Hematopoietic multipotent progenitor cell treated with erythropoietin and hydrocortisone succinate and interleukin-3 and kit ligand, for 8 days (in vitro differentiated cells): ENCODE measurements around the gene HSPG2.
"Not testable (repeated sequence)": the region's sequence is repeated elsewhere in the genome, so short reads cannot be mapped to it uniquely, and the experiment has no call there.

Experiments used
- DNase-seq: peaks from one replicate; pipeline ENCODE4 v3.0.0-alpha.2; 2015

The HSPG2 gene

DNA sequence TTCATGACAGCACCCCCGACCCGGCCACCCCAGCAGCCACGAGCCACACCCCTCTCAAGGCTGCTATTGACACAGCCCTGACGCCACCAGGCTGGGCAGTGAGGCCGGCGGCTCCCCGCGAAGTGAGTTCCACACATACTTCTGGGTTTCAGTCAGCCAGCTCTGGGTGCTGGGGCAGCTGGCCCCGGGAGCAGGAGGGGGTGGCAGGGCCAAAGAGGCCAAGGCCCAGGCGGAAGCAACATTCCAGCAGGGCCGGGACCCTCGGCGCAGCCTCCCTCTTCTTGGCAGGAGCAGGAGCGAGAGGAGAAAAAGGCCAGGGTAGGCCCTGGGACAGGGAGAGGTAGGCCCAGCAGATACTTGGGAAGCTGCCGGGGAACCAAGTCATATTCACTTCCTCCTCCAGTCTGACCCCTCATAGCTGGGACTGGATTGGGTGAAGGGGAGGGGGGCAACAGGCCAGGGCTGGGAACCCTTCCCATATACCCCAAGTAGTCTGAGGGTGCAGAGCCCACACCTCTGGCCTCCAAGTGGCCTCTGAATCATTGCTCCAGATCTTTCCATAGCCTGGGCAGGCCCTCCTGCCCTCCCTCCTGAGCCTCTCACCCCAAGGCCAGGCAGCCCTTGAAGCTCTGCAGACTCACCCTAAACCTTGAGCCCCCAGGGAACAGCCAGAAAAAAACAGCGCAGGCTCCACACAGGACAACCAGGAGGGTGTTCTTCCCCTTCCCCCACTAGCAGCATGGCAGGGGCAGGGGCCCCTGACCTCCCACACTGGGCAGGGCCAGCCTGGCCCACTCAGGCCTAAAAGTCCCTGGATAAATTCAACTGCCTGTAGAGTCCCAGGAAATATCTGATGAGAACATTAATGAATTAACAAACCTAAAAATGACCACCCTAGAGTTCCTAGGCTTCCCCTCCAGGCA lies 5.7 kb downstream of the HSPG2 start:
- no peak for DNase-seq

DNA sequence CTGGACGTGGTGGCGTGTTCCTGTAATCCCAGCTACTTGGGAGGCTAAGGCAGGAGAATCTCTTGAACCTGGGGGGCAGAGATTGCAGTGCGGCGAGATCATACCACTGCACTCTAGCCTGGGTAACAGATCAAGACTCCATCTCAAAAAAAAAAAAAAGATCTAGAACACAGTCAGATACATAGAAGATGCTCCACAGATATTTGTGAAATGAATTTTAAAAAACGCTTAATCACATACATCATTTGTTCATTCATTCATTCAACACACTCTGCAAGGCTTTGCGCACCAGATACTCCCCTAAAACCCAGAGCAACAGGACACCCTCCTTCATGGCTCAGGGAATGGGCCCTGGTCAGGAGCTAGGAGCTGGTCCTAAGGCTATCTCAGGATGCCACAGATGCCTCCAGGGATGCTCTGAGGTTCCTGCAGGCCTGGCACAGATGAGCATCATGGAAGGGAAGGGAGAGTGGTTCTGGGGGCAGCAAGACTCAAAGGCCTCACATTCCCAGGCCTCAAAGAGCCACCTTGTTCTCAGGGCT lies 6.4 kb downstream of the HSPG2 start:
- DNase-seq: no peak

DNA sequence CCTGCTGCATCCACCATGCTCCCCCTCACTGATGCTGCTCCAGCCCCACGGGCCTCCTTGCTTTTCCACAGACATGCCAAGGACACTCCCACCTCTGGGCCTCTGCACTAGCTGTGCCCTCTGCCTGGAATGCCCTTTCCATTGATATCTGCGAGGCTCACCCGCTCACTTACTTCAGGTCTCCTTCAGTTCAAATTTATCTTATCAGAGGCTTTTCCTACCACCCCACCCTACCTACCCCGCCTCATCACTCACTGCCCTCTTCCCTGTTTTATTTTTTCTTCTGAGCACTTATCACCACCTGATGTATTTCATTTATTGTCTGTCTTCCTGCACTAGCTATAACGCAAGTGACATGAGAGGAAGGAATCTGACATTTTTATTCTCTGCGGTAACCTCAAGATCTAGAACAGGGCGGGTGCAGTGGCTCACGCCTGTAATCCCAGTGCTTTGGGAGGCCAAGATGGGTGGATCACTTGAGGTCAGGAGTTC lies 7.0 kb downstream of the HSPG2 start:
- peak; percentile 68 for DNase-seq

DNA sequence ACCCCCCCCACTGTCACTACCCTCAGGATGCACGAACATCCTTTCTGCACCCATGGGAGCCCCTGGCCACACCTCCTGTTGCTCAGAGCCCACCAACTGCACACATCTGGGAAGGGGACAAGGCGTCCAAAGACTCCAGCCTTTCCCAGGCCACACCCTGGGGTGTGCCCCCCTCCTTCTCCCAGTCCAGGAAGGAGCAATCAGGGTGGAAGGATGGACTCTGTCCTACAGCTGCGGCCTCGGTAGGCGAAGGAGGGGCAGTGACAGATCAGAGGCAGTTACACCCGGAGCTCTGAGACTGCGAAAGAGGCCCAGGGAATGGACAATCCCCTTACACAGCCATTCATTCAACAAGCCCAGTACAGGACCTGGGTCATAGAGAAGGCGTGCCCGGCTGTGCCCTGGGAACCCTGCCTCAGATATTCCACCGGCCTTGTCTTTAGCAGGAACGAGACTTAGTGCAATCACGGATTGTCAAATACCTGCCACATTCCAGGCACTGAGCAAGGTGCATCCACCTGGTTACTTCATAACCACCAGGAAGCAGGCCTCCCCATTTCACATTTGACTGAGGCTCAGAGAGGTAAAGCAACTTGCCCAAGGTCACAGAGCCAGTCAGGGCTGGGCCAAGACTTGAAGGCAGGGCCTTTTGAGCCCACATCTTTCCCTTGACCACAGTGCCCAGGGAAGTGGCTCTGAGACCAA lies 9.4 kb downstream of the HSPG2 start:
- no peak for DNase-seq

DNA sequence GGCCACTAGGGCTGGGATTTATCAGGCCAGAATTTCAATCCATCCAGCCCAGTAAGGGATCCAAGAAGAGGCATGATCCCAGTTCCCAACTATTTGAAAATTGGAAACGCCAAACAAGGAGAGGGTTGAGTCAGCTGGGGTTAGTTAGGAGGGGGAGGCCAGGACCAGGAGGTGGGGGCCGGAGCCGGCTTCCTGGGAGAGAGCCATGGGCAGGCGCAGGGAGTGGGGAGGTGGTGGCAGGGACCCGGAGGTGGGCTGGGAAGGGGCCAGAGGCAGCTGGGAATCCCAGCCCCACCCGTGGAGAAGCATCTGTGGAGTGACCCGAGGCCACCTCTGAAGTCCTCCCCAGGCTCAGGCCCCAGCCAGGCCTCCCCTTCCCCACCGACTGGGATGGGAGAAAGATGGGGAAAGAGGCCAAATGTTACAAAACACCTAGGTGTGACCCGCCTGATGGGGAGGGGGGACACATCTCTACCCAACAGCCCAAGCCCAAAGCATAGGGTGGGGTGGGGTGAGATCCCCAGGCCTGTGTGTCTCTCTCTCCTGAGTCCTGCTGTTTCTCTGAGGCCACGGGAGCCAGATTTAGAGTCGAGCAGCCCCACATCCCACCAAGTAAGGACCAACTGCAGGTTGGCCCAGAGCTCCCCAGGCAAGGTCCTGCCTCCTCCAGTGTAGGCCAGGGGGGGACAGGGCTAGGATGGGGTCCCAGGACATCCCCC lies 10.1 kb downstream of the HSPG2 start:
- no peak for DNase-seq

DNA sequence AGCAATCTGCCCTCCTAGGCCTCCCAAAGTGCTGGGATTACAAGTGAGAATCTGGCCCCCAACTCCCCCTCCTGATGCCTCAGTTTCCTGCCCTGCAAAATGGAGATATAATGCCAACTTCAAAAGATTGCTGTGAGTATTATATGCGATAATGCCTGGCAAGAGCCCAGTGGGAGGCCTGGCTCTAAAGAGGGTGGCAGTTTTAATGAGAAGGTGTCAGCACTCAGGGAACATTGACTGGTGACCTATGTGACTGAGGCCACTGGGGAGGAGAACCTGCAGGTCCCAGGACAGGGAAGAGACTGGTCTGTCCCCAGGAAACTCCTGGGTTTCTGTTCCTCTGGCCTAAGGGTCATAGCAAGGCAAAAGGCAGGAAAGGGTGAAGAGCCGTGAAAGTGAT lies 11.0 kb downstream of the HSPG2 start:
- DNase-seq: no peak

DNA sequence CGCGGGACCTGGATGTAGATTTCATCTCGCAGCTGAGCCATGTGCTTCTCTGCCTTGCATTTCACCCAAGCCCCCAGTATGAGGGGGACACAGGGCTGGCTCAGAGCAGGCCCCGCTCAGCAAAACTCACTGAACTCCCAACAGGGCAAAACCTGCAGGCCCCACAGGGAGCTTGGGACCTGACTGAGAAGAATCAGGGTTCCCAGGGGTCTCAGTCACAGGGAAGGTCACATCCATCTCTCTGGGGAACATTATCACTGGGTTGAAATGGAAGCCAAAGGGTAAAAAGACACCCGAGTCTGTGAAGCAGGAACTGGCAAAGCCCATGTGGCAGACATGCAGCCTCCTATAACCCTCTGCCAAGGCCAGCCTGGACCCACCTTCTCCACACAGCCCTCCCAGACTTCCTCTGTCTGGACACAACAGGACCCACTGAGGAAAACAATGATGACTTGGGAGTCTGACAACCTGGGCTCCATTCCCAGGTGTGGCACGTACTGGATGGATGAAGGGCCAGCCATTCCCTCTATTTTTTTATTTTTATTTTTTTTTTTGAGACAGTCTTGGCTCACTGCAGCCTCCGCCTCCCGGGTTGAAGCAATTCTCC lies 11.7 kb downstream of the HSPG2 start:
- no peak for DNase-seq

DNA sequence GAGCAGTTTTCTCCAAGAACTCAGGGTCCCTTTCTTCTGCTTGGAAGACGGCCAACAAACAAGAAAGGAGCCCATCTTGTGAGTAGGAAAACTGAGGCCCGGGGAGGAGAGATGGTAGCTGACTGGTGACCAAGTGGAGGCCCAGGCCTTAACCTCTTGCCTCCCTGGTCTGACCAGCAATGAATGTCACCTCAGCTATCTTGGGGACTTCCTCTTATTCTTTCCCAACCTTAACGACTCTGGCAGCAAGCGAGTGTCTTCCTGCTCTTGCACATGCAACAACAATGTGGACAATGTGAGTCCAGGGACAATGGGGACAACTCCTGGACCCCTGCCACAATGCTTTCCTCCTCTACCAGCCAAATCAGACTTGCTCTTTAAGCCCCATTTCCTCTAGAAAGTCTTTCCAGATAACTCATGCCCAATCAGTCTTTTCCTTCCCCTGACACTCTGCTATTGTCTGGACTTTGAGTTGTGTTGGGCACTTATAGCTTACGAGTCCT lies 12.6 kb downstream of the HSPG2 start:
- DNase-seq: no peak

DNA sequence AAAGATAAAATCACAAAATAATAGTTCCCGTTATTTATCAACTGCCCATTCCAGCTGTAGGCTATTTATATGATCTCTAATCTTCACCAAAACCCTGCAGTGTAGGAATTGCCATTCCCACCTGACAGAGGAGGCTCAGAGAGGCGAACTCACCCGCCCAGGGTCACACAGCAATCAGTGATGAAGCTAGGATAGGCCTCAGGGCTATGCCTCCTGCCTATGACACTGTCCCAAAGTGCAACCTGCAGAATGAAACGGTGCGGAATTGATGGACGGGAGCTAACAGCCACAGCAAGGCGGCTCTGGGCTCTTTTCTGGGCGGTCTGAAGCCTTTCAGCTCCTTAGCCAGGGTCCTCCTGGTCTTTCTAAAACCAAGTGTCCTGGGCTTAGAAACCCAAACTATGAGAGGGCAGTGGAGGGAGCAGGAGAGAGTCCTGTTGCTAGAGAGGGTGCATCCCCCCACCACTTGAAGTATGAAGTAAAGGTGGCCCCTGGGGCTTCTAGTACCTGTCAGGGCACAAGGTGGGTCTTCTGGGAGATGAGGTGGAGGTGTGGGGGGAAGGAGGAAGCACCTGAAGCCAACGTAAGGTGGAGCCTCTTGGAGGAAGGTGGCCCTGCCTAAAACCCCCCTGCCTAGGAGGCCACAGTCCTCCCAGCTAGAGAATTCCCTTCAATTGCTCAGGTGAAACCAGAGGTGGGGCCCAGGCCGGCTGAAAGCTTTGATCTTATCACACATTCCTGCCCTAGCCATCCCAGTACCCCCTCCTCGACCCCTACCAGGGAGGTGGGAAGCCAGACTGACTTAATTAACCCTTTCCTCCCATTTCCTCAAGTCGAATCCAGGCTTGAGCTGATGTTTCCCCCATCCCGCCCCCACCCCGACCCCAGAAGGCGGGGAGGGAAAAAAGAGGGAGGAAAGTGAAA lies 14.8 kb downstream of the HSPG2 start:
- DNase-seq: no peak

DNA sequence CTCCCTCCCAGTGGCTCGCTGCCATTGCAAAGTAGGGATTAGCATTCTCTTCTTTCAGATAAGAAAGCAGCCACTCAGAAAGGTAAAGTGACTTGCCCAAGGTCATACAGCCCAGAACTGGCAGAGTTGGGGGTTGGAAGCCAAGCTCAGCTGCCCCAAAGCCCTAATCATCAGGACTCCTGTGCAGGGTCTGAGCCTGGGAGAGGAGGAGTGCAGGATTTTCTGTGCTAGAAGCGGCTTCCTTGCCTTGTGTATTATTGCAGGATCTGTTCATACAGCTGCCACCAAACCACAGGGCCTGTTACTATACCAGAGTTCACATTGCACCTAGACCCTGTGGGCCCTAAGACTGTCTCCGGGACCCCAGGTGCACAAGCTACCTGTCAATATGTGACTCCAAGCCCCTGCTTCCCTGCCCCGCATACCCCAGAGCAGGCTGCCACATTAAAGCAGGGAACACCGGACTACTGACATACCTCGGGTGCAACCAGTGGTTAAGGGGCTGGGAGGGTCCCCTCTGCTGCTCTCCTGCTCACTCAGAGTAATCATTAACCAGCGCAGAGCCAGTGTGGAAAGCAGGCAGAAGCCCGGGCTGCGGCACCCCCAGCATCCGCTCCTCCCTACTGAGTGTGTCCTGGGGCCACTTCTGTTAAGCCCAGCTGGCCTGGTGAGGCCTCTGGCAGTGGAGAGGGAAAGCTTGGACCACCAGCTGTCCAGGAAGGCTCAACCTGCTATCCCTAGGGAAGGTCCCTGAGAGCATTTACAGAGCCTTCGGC lies 15.8 kb downstream of the HSPG2 start:
- no peak for DNase-seq

DNA sequence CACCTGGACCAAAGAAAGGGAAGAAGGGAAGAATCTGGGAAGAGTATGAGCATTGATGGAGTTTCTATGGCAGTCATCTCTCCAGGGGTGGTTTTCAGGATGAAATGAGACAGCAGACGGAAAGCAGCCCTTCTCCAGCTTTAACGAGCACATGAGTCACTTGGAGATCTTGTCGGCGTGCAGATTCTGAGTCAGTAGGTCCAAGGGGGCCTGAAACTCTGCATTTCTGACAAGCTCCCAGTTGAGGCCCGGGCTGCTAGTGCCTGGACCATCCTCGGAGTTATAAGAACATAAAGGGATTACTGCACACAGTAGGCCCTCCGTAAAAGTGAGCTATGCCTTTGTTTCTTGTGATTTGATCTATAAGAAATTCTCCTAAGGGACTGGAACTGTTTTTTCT lies 17.6 kb downstream of the HSPG2 start:
- no peak for DNase-seq

DNA sequence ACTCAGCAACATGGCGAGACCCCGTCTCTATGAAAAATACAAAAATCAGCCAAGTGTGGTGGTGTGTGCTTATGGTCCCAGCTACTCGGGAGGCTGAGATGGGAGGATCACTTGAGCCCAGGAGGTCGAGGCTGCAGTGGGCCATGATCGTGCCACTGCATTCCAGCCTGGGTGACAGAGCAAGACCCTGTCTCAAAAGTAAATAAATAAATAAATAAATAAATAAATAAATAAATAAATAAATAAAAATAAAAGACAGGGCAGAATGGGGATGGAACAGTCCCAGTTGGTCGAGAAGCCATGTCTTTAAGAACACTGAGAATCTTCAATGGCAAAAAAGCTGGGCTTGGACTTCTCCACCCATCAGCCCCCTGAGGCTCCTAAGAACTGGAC lies 19.9 kb downstream of the HSPG2 start:
- DNase-seq: not testable (repeated sequence)

DNA sequence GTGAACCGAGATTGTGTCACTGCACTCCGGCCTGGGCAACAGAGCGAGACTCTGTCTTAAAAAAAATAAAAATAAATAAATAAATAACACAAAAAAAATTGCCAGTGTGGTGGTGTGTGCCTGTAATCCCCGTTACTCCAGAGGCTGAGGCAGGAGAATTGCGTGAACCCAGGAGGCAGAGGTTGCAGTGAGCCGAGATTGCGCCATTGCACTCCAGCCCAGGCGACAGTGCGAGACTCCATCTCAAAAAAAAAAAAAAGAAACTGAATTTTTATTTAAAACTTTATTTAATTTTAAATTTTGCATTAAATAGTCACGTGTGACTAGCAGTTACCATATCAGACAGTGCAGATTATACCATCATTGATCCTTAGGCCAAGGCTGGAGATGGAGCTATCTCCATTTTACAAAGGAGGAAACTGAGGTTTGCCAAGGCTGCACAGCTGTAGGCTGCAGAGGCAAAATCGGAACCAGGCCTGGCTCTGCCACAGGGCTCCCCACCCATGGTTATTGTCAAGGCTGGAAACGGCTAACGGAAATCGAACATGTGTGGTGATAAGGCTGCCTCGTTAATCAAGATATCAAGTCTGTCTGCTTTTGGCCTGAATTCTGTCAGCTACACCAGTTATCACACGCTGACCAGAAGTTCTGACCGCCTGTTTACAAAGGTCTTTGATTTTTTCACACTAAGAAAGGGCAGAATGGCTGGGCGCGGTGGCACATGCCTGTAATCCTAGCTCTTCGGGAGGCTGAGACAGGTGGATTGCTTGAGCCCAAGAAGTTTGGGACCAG lies 20.5 kb downstream of the HSPG2 start:
- DNase-seq: peak; percentile 98

DNA sequence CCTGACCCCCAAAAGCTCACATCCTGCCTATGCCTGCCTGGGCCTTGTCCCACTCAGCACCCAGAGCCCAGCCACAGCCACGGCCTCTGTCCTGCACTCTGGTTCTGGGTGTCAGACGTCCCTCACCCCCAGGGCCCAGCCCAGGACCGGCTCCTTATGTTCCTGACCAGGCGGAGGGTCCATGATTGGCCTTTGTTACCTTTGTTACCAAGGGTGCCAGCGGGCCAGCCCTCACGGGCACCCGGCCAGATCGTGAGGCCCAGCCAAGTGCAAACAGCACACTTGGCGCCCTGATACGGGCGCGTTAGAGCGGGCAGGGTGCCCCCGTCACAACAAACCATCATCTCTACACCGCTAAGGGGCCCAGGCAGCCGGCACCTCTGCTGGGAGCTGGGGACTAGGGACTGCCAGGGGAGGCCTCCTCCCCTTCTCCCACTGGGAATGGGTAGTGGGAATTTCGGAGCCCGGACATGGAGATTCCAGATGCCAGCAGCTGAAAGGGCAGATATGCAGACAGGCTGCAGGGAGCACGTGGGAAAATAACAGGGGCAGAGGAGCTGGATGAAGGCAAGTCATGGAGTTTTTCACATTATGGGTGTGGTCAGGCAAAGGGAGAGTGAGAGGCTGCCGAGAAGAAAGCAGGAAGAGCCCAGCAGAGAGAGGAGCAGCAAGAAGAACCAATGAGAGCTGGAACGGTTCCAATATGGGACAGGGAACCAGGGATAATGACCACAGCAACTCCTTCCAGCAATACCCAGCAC lies 22.1 kb downstream of the HSPG2 start:
- peak; percentile 66 for DNase-seq

DNA sequence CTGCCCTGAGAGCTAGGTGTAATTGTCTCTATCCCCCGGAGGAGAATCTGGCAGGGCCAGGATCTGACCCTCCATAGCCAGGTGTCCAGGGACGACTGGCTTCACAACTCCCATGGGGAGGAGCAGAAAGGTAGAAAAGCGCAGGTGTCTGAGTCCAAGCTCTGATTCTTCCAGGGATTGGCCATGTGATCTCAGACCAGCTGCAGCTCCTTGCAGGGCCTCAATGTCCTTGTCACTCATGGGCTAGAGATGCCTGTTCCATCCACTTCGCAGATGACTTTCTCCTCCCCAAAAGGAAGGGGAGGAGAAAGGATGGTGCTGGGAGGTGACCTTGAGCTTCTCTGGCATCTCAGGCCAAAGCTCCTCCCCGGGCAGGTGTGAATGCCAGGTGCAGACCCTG lies 22.7 kb downstream of the HSPG2 start:
- no peak for DNase-seq

DNA sequence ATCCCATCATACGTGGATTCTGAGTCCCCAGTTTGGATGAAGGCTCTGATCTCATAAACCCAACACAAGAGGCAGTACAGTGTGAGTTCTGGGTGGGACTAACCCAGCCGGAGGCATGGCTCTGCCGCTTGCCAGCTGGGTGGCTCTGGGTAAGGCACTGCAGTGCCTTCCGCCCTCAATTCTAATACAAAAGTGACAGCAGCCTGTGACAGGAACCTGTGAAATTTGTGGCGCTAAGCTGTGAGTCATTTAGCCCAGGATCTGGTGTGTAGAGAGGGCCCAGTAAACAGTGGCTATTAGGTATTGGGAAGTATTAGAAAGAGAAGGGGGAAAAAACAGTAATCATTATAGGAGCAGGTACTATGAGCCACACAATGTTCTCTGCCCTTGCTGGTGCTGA lies 23.3 kb downstream of the HSPG2 start:
- peak; percentile 44 for DNase-seq

DNA sequence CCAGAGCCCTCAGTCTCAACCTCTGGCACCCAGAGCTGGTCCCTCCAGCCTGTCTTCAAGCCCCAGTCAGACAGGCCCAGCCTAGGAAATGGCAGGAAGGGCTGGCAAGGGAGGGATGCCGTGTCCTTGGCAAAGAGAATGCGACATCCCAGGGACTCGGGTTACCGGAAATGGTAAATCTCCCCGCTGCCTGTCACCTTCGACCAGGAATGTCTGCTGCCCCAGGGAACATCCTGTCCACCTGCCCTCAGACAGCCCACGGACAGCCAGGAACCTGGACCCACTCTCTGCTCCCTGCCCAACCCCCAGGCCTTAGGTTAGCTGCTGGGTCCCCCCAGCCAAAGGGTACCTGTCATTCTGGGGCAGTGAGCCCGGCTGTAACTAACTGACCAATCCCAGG lies 23.9 kb downstream of the HSPG2 start:
- no peak for DNase-seq

DNA sequence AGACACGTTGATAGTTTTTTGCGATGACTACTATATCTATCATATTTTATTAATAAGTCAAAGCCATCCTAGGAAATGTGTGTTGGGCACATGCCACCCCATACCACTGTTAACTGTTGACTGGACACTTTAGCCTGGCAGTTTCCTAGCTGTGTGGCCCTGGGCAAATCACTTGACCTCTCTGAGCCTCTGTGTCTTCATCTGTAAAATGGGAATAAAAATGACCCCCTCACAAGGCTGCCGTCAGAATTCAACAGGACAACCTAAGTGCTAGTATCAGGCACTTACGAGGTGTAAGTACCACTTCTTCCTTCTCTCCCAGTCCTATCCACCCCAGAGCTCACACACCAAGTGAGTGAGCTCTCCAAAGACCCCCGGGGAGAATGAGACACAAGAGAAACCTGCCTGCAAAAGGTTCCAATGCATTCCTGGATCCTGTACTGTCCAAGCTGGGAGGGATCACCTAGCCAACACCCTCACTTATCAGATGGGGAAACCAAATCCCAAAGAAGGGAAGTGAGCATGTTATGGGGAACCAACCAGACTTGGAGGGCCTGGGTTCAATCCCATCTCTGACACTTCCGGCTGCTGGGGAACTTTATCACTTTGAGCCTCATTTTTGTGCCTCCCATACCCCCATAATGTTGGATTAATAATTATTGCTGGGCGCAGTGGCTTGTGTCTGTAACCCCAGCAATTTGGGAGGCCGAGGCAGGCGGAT lies 24.9 kb downstream of the HSPG2 start:
- no peak for DNase-seq
